Measurements from ENCODE around the gene GGN.
"Not testable (repeated sequence)": the region's sequence is repeated elsewhere in the genome, so short reads cannot be mapped to it uniquely, and the experiment has no call there.

Gene GGN

GRCh38 chr19:38373907-38374331 is 13.9 kb downstream of the GGN start:
- Histone ChIP-seq H3K27me3 (ENCODE audit: low read depth, low read length) (no peaks in the 10 kb centered on the region), H3K4me3 (ENCODE audit: low read depth in 1 of 2, low read length in 2 of 2) (peak overlapping the region; percentile 80 to 89), H3K4me1 (ENCODE audit: control insufficient read depth in 1 of 2, insufficient read depth in 2 of 2, low read length in 2 of 2) (peaks cover 9 to 25% of the 10 kb centered on the region in 2 donors), H3K9me3 (ENCODE audit: control insufficient read depth in 1 of 2, low read length in 2 of 2) (no peaks in the 10 kb centered on the region), H3K36me3 (ENCODE audit: control insufficient read depth in 1 of 2, insufficient read depth in 2 of 2, low read length in 2 of 2) (peaks cover 0 to 10% of the 10 kb centered on the region in 2 donors), H3K27ac (ENCODE audit: low read length) (peak overlapping the region; percentile 85)

- Histone ChIP-seq H3K4me1 (ENCODE audit: control insufficient read depth in 1 of 2, insufficient read depth in 2 of 2, low read length in 2 of 2) (peaks cover 5 to 11% of the 10 kb centered on the region in 2 donors), H3K4me3 (ENCODE audit: low read depth in 1 of 2, low read length in 2 of 2) (no peak overlapping the region), H3K27me3 (ENCODE audit: low read depth, low read length) (no peaks in the 10 kb centered on the region), H3K27ac (ENCODE audit: low read length) (no peak overlapping the region), H3K9me3 (ENCODE audit: control insufficient read depth in 1 of 2, low read length in 2 of 2) (no peaks in the 10 kb centered on the region), H3K36me3 (ENCODE audit: control insufficient read depth in 1 of 2, insufficient read depth in 2 of 2, low read length in 2 of 2) (peaks cover 0 to 4% of the 10 kb centered on the region in 2 donors)
Measured at GRCh38 chr19:38371081-38371480, 16.8 kb downstream of the GGN start.

GRCh38 chr19:38370299-38370698 is 17.5 kb downstream of the GGN start:
- Histone ChIP-seq H3K4me1 (ENCODE audit: control insufficient read depth in 1 of 2, insufficient read depth in 2 of 2, low read length in 2 of 2) (peaks cover 0 to 4% of the 10 kb centered on the region in 2 donors), H3K4me3 (ENCODE audit: low read depth in 1 of 2, low read length in 2 of 2) (no peak overlapping the region), H3K9me3 (ENCODE audit: control insufficient read depth in 1 of 2, low read length in 2 of 2) (no peaks in the 10 kb centered on the region), H3K36me3 (ENCODE audit: control insufficient read depth in 1 of 2, insufficient read depth in 2 of 2, low read length in 2 of 2) (peaks cover 0 to 4% of the 10 kb centered on the region in 2 donors), H3K27ac (ENCODE audit: low read length) (no peak overlapping the region), H3K27me3 (ENCODE audit: low read depth, low read length) (no peaks in the 10 kb centered on the region)

- Histone ChIP-seq H3K36me3 (ENCODE audit: control insufficient read depth in 1 of 2, insufficient read depth in 2 of 2, low read length in 2 of 2) (peaks cover 0 to under 1% of the 10 kb centered on the region in 2 donors), H3K27ac (ENCODE audit: low read length) (no peak overlapping the region), H3K9me3 (ENCODE audit: control insufficient read depth in 1 of 2, low read length in 2 of 2) (no peaks in the 10 kb centered on the region), H3K27me3 (ENCODE audit: low read depth, low read length) (no peaks in the 10 kb centered on the region), H3K4me1 (ENCODE audit: control insufficient read depth in 1 of 2, insufficient read depth in 2 of 2, low read length in 2 of 2) (no peaks in the 10 kb centered on the region), H3K4me3 (ENCODE audit: low read depth in 1 of 2, low read length in 2 of 2) (no peak overlapping the region)
Measured at GRCh38 chr19:38369584-38369983, 18.2 kb downstream of the GGN start.

GRCh38 chr19:38367041-38367440 is 20.8 kb downstream of the GGN start:
- Histone ChIP-seq H3K27me3 (ENCODE audit: low read depth, low read length) (no peaks in the 10 kb centered on the region), H3K36me3 (ENCODE audit: control insufficient read depth in 1 of 2, insufficient read depth in 2 of 2, low read length in 2 of 2) (no peaks in the 10 kb centered on the region), H3K9me3 (ENCODE audit: control insufficient read depth in 1 of 2, low read length in 2 of 2) (no peaks in the 10 kb centered on the region), H3K27ac (ENCODE audit: low read length) (no peak overlapping the region), H3K4me3 (ENCODE audit: low read depth in 1 of 2, low read length in 2 of 2) (no peak overlapping the region), H3K4me1 (ENCODE audit: control insufficient read depth in 1 of 2, insufficient read depth in 2 of 2, low read length in 2 of 2) (peaks cover 0 to 8% of the 10 kb centered on the region in 2 donors)

- not testable (repeated sequence) for H3K4me3 ChIP-seq (ENCODE audit: low read depth in 1 of 2, low read length in 2 of 2); H3K27ac ChIP-seq (ENCODE audit: low read length); H3K9me3 ChIP-seq (ENCODE audit: control insufficient read depth in 1 of 2, low read length in 2 of 2); H3K36me3 ChIP-seq (ENCODE audit: control insufficient read depth in 1 of 2, insufficient read depth in 2 of 2, low read length in 2 of 2)
- Histone ChIP-seq H3K4me1 (ENCODE audit: control insufficient read depth in 1 of 2, insufficient read depth in 2 of 2, low read length in 2 of 2) (peaks cover 0 to 13% of the 10 kb centered on the region in 2 donors), H3K27me3 (ENCODE audit: low read depth, low read length) (peaks cover 23% of the 10 kb centered on the region)
Measured at GRCh38 chr19:38362946-38363688, 24.7 kb downstream of the GGN start.

GRCh38 chr19:38362076-38362945 is 25.5 kb downstream of the GGN start:
- H3K36me3 ChIP-seq (ENCODE audit: control insufficient read depth in 1 of 2, insufficient read depth in 2 of 2, low read length in 2 of 2), result no peaks in the 10 kb centered on the region
- no peaks in the 10 kb centered on the region for H3K9me3 ChIP-seq (ENCODE audit: control insufficient read depth in 1 of 2, low read length in 2 of 2)
- peak overlapping the region; percentile 50 to 78 for H3K4me3 ChIP-seq (ENCODE audit: low read depth in 1 of 2, low read length in 2 of 2)
- peaks cover 25% of the 10 kb centered on the region for H3K27me3 ChIP-seq (ENCODE audit: low read depth, low read length)
- peaks cover 0 to 13% of the 10 kb centered on the region in 2 donors for H3K4me1 ChIP-seq (ENCODE audit: control insufficient read depth in 1 of 2, insufficient read depth in 2 of 2, low read length in 2 of 2)
- H3K27ac ChIP-seq (ENCODE audit: low read length), result no peak overlapping the region

- Histone ChIP-seq H3K4me3 (ENCODE audit: low read depth in 1 of 2, low read length in 2 of 2) (peak overlapping the region; percentile 44 to 78), H3K27ac (ENCODE audit: low read length) (no peak overlapping the region), H3K4me1 (ENCODE audit: control insufficient read depth in 1 of 2, insufficient read depth in 2 of 2, low read length in 2 of 2) (peaks cover 0 to 13% of the 10 kb centered on the region in 2 donors), H3K9me3 (ENCODE audit: control insufficient read depth in 1 of 2, low read length in 2 of 2) (no peaks in the 10 kb centered on the region), H3K27me3 (ENCODE audit: low read depth, low read length) (peaks cover 25% of the 10 kb centered on the region), H3K36me3 (ENCODE audit: control insufficient read depth in 1 of 2, insufficient read depth in 2 of 2, low read length in 2 of 2) (no peaks in the 10 kb centered on the region)
Measured at GRCh38 chr19:38361633-38362075, 26.2 kb downstream of the GGN start.

- Histone ChIP-seq H3K4me1 (ENCODE audit: control insufficient read depth in 1 of 2, insufficient read depth in 2 of 2, low read length in 2 of 2) (peaks cover 0 to 13% of the 10 kb centered on the region in 2 donors), H3K9me3 (ENCODE audit: control insufficient read depth in 1 of 2, low read length in 2 of 2) (no peaks in the 10 kb centered on the region), H3K4me3 (ENCODE audit: low read depth in 1 of 2, low read length in 2 of 2) (peak overlapping the region; percentile 44 to 78), H3K36me3 (ENCODE audit: control insufficient read depth in 1 of 2, insufficient read depth in 2 of 2, low read length in 2 of 2) (no peaks in the 10 kb centered on the region), H3K27me3 (ENCODE audit: low read depth, low read length) (peaks cover 25% of the 10 kb centered on the region), H3K27ac (ENCODE audit: low read length) (no peak overlapping the region)
Measured at GRCh38 chr19:38360839-38361631, 26.8 kb downstream of the GGN start.

- Histone ChIP-seq H3K4me3 (ENCODE audit: low read depth in 1 of 2, low read length in 2 of 2) (no peak overlapping the region), H3K27me3 (ENCODE audit: low read depth, low read length) (peaks cover 25% of the 10 kb centered on the region)
Measured at GRCh38 chr19:38360351-38360750, 27.5 kb downstream of the GGN start.

More at GRCh38 chr19:38360351-38360750, 27.5 kb downstream of the GGN start:
- H3K9me3 ChIP-seq (ENCODE audit: control insufficient read depth in 1 of 2, low read length in 2 of 2), result no peaks in the 10 kb centered on the region
- H3K27ac ChIP-seq (ENCODE audit: low read length), result no peak overlapping the region
- no peaks in the 10 kb centered on the region for H3K36me3 ChIP-seq (ENCODE audit: control insufficient read depth in 1 of 2, insufficient read depth in 2 of 2, low read length in 2 of 2)
- H3K4me1 ChIP-seq (ENCODE audit: control insufficient read depth in 1 of 2, insufficient read depth in 2 of 2, low read length in 2 of 2), result peaks cover 0 to 13% of the 10 kb centered on the region in 2 donors
